Panc1 (cell line): ENCODE results near the gene FAM240A. TPM values are rescaled to one million over a fixed set of nuclear protein-coding genes. Genes with fewer than 3 reads are reported as not detected.

Source experiments
- ATAC-seq: fragments of 200-7000 bp; cut with Tn5 transposase; 2 replicates; pipeline ENCODE4 v1.9.1; 2020; ENCODE audit warnings: mild to moderate bottlenecking, moderate library complexity
- BruUV-seq: library from RNA; stranded (reverse); fragments of 400-500 nt; replicated peaks from 2 replicates; lab custom pipeline; 2021; lab: Mats Ljungman, UMichigan
- CTCF ChIA-PET: fragments of 300-600 bp; sonication (Branson Sonifier 250); formaldehyde crosslinking; loops from one replicate; lab custom pipeline; 2022; ENCODE audit warnings: antibody characterized with exemption; lab: Charles Lee
- POLR2A ChIA-PET: fragments of 300-600 bp; sonication (Branson Sonifier 250); formaldehyde crosslinking; loops from one replicate; lab custom pipeline; 2022; ENCODE audit warnings: antibody characterized with exemption; lab: Charles Lee
- DNase-seq: peaks from one replicate; pipeline ENCODE4 v3.0.0-alpha.2; 2010; ENCODE audit warnings: low read depth, low spot score
- H3K27ac ChIP-seq: 2 replicates; pipeline ENCODE4 v1.5.1; 2011; ENCODE audit warnings: mild to moderate bottlenecking, low read length, inconsistent platforms
- H3K27me3 ChIP-seq: fragments of 200-500 bp; sonication (Bioruptor generic); 2 replicates; pipeline ENCODE4 v1.6.0; 2014; ENCODE audit warnings: low read length, inconsistent platforms; ENCODE audit not compliant: control insufficient read depth, insufficient read depth
- H3K36me3 ChIP-seq: fragments of 200-500 bp; sonication (Bioruptor generic); 2 replicates; pipeline ENCODE4 v1.5.1; 2014; ENCODE audit warnings: inconsistent platforms, mild to moderate bottlenecking, low read length, moderate library complexity; ENCODE audit not compliant: control insufficient read depth, insufficient read depth
- H3K4me1 ChIP-seq: 2 replicates; pipeline ENCODE4 v1.5.1; 2011; ENCODE audit warnings: inconsistent platforms, mild to moderate bottlenecking, low read length, moderate library complexity; ENCODE audit not compliant: control insufficient read depth, insufficient read depth
- H3K4me3 ChIP-seq, 2 experiments: 2 replicates each; pipeline ENCODE4 v1.5.1; 2011 to 2012; ENCODE audit warnings: low read depth in 2 of 2, low read length in 2 of 2, mild to moderate bottlenecking in 2 of 2, inconsistent platforms in 1 of 2, moderate library complexity in 1 of 2
- H3K9me3 ChIP-seq: fragments of 200-500 bp; sonication (Bioruptor generic); 2 replicates; pipeline ENCODE4 v1.5.1; 2014; ENCODE audit warnings: low read depth, mild to moderate bottlenecking, inconsistent platforms, low read length, moderate library complexity; ENCODE audit not compliant: control insufficient read depth, insufficient read depth
- POLR2AphosphoS5 ChIP-seq: IDR thresholded peaks from 2 replicates; pipeline ENCODE4 v1.6.1; 2012; ENCODE audit warnings: mild to moderate bottlenecking, low read depth, low read length, moderate library complexity
- SIN3A ChIP-seq: IDR thresholded peaks from 2 replicates; pipeline ENCODE4 v1.6.1; 2012; ENCODE audit warnings: low read depth, mild to moderate bottlenecking, low read length, moderate library complexity, borderline replicate concordance; ENCODE audit not compliant: insufficient read depth
- TCF7L2 ChIP-seq: IDR thresholded peaks from 2 replicates; pipeline ENCODE4 v1.6.1; 2011; ENCODE audit warnings: mild to moderate bottlenecking, low read depth, low read length, inconsistent platforms
- in situ Hi-C: cut with HindIII; loops from 2 replicates; pipeline ENCODE4 v1.10.0; 2016; ENCODE audit warnings: low sequenced_read_pairs, low pct_unique_long_range_greater_than_20kb
- intact Hi-C: fragments of 100-400 bp; cut with micrococcal nuclease; formaldehyde crosslinking; loops from one replicate; pipeline ENCODE4 v1.10.0; 2022; ENCODE audit not compliant: unreplicated experiment
- total RNA-seq: library from RNA; stranded (reverse); gene quantifications from one replicate; pipeline ENCODE4 v1.2.1, GENCODE V29; 2021; ENCODE audit not compliant: unreplicated experiment
- TF ChIP-seq, protein P1 (sequence below), 2 experiments: IDR thresholded peaks; 2 replicates each; pipeline ENCODE4 v1.6.1; 2011 to 2012; ENCODE audit warnings: low read depth in 2 of 2, control low read depth in 1 of 2, low read length in 1 of 2, mild to moderate bottlenecking in 1 of 2, moderate library complexity in 1 of 2; ENCODE audit not compliant: insufficient read depth in 1 of 2
- TF ChIP-seq, protein P2 (sequence below): fragments of 450-650 bp; IDR thresholded peaks from 2 replicates; pipeline ENCODE4 v1.5.1; 2017; ENCODE audit warnings: mild to moderate bottlenecking

The FAM240A gene
- total RNA-seq, 1 experiment from 2014 or later = not detected

DNA sequence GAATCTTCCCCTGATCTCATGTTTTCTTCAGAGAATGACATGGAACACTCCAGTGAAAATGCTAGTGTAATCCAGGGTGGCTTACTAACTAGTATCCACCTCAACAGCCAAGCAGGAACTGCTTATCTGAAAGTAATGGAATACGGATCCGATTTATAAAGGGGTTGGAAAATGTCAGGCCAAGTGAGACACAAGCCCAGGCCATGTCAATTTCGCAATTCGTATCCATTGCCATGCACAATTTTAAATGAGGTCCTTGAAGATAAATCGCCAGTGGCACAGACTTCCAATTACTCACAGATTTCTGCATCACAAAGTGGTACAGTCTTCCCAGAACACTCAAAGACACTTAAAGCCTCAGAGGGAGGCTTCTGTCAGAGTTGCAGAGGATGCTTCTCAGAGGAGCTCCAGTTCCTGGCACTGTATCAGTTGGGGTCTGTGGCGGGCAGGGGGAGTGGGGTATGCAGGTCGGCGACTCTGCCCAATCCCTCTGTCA is 16.5 kb upstream of the FAM240A start:
- TF ChIP-seq SIN3A (no peak), TCF7L2 (no peak)
- TF ChIP-seq, protein P1, sequence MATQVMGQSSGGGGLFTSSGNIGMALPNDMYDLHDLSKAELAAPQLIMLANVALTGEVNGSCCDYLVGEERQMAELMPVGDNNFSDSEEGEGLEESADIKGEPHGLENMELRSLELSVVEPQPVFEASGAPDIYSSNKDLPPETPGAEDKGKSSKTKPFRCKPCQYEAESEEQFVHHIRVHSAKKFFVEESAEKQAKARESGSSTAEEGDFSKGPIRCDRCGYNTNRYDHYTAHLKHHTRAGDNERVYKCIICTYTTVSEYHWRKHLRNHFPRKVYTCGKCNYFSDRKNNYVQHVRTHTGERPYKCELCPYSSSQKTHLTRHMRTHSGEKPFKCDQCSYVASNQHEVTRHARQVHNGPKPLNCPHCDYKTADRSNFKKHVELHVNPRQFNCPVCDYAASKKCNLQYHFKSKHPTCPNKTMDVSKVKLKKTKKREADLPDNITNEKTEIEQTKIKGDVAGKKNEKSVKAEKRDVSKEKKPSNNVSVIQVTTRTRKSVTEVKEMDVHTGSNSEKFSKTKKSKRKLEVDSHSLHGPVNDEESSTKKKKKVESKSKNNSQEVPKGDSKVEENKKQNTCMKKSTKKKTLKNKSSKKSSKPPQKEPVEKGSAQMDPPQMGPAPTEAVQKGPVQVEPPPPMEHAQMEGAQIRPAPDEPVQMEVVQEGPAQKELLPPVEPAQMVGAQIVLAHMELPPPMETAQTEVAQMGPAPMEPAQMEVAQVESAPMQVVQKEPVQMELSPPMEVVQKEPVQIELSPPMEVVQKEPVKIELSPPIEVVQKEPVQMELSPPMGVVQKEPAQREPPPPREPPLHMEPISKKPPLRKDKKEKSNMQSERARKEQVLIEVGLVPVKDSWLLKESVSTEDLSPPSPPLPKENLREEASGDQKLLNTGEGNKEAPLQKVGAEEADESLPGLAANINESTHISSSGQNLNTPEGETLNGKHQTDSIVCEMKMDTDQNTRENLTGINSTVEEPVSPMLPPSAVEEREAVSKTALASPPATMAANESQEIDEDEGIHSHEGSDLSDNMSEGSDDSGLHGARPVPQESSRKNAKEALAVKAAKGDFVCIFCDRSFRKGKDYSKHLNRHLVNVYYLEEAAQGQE (IDR thresholded peaks at IDR 0.05; ENCODE audit: insufficient read depth in 1 of 2, low read depth in 2 of 2, low read length in 1 of 2) = no peak
- Histone ChIP-seq H3K9me3 (no peaks in the 10 kb centered on the region), H3K27ac (no peak overlapping the region), H3K4me1 (no peaks in the 10 kb centered on the region), H3K36me3 (no peaks in the 10 kb centered on the region), H3K4me3 (no peak overlapping the region), H3K27me3 (no peaks in the 10 kb centered on the region)
- in situ Hi-C loops = no loop called here
- intact Hi-C loops = no loop called here
- POLR2A ChIA-PET = no interaction called here
- no TSS peak for BruUV-seq
- DNase-seq (no peak), ATAC-seq (no peak)
- CTCF ChIA-PET = no interaction called here

DNA sequence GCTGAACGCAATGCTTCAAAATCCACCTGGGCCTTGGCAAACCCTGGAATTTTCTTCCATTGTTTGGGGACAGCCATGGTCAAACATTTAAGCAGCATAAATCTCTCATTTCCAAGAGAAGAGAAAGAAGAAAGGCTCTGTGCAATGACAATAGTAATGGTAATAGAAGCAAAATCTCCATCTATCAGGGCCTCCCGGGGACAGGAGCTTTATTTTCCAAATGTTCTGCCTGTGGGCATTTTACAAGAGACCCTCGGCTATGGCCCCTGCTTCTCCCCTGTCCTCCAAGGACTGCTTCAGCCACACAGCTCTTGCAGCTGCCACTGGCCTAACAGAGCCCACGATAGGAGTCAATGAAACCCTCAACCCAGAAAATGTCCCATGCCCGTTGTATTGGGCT is 12.7 kb upstream of the FAM240A start:
- ChIA-PET POLR2A (no interaction called here), CTCF (no interaction called here)
- DNase-seq = no peak
- BruUV-seq = no TSS peak
- H3K9me3 ChIP-seq = no peaks in the 10 kb centered on the region
- in situ Hi-C loops (no loop called here), intact Hi-C loops (no loop called here)
- no peaks in the 10 kb centered on the region for H3K27me3 ChIP-seq
- no peaks in the 10 kb centered on the region for H3K4me1 ChIP-seq
- H3K36me3 ChIP-seq = no peaks in the 10 kb centered on the region
- H3K27ac ChIP-seq = no peak overlapping the region
- no peak for ATAC-seq
- no peak overlapping the region for H3K4me3 ChIP-seq
- TF ChIP-seq, protein P1 (IDR thresholded peaks at IDR 0.05; ENCODE audit: insufficient read depth in 1 of 2, low read depth in 2 of 2, low read length in 1 of 2) = no peak
- TF ChIP-seq TCF7L2 (no peak), POLR2AphosphoS5 (no peak), SIN3A (no peak)
- TF ChIP-seq, protein P2, sequence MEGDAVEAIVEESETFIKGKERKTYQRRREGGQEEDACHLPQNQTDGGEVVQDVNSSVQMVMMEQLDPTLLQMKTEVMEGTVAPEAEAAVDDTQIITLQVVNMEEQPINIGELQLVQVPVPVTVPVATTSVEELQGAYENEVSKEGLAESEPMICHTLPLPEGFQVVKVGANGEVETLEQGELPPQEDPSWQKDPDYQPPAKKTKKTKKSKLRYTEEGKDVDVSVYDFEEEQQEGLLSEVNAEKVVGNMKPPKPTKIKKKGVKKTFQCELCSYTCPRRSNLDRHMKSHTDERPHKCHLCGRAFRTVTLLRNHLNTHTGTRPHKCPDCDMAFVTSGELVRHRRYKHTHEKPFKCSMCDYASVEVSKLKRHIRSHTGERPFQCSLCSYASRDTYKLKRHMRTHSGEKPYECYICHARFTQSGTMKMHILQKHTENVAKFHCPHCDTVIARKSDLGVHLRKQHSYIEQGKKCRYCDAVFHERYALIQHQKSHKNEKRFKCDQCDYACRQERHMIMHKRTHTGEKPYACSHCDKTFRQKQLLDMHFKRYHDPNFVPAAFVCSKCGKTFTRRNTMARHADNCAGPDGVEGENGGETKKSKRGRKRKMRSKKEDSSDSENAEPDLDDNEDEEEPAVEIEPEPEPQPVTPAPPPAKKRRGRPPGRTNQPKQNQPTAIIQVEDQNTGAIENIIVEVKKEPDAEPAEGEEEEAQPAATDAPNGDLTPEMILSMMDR = no peak
